IPS-NIHi11 (cell line): ENCODE results near the gene GLDN.

ENCODE experiments used
- DNase-seq: peaks from one replicate; pipeline ENCODE4 v3.0.0; 2012; ENCODE audit warnings: mixed read lengths, low spot score

Gene GLDN

GRCh38 chr15:51341366-51342226 lies at the start of gene GLDN:
TSS of gene GLDN (plus strand) at chr15:51341655. CDS start at chr15:51341685, 30 bp downstream.
- DNase-seq, result peak; percentile 71

GRCh38 chr15:51298620-51299019 lies 42.8 kb upstream of the GLDN start:
- no peak for DNase-seq

GRCh38 chr15:51299187-51300015 lies 42.1 kb upstream of the GLDN start:
- DNase-seq, result no peak

- DNase-seq, result no peak
Measured at GRCh38 chr15:51302480-51302879, 39.0 kb upstream of the GLDN start.

GRCh38 chr15:51303462-51303980 lies 37.9 kb upstream of the GLDN start:
- no peak for DNase-seq

- no peak for DNase-seq
Measured at GRCh38 chr15:51307325-51307724, 34.1 kb upstream of the GLDN start.

- no peak for DNase-seq
Measured at GRCh38 chr15:51307811-51308210, 33.6 kb upstream of the GLDN start.

- no peak for DNase-seq
Measured at GRCh38 chr15:51310064-51310463, 31.4 kb upstream of the GLDN start.

GRCh38 chr15:51311510-51311909 lies 29.9 kb upstream of the GLDN start:
- no peak for DNase-seq

GRCh38 chr15:51312166-51313073 lies 29.0 kb upstream of the GLDN start:
- DNase-seq, result no peak

- no peak for DNase-seq
Measured at GRCh38 chr15:51313074-51313393, 28.4 kb upstream of the GLDN start.

- no peak for DNase-seq
Measured at GRCh38 chr15:51313644-51314280, 27.7 kb upstream of the GLDN start.

- DNase-seq, result no peak
Measured at GRCh38 chr15:51314391-51315337, 26.8 kb upstream of the GLDN start.

- no peak for DNase-seq
Measured at GRCh38 chr15:51315726-51316125, 25.7 kb upstream of the GLDN start.

- DNase-seq, result no peak
Measured at GRCh38 chr15:51316636-51317035, 24.8 kb upstream of the GLDN start.

- no peak for DNase-seq
Measured at GRCh38 chr15:51318382-51319150, 22.9 kb upstream of the GLDN start.

- DNase-seq, result no peak
Measured at GRCh38 chr15:51319539-51319938, 21.9 kb upstream of the GLDN start.

- no peak for DNase-seq
Measured at GRCh38 chr15:51320843-51321242, 20.6 kb upstream of the GLDN start.

- DNase-seq, result no peak
Measured at GRCh38 chr15:51321316-51321715, 20.1 kb upstream of the GLDN start.
